GM12878 (cell line): ENCODE measurements around the gene ANXA11. TPM values are rescaled to one million over a fixed set of nuclear protein-coding genes. Genes with fewer than 3 reads are reported as not detected.

Source experiments
- ATAC-seq: fragments of 200-7000 bp; cut with Tn5 transposase; 3 replicates; pipeline ENCODE4 v1.9.1; 2020; ENCODE audit warnings: mild to moderate bottlenecking, moderate library complexity
- BruUV-seq: library from RNA; stranded (reverse); fragments of 400-500 nt; replicated peaks from 2 replicates; lab custom pipeline; 2021; lab: Mats Ljungman, UMichigan
- CTCF ChIA-PET: fragments of 300-600 bp; sonication (Branson Sonifier 250); formaldehyde crosslinking; extraction: SDS; loops from one replicate; lab custom pipeline; 2021; ENCODE audit warnings: inconsistent platforms; lab: Yijun Ruan, JAX
- POLR2A ChIA-PET: fragments of 350-600 bp; formaldehyde crosslinking; extraction: SDS; loops from one replicate; lab custom pipeline; 2021; ENCODE audit warnings: inconsistent platforms; lab: Charles Lee
- RAD21 ChIA-PET: fragments of 300-600 bp; sonication (Branson Sonifier 250); formaldehyde crosslinking; loops from one replicate; lab custom pipeline; 2023; ENCODE audit warnings: antibody characterized with exemption; ENCODE audit not compliant: unreplicated experiment; lab: Charles Lee
- SMC1A ChIA-PET: fragments of 300-600 bp; sonication (Branson Sonifier 250); formaldehyde crosslinking; loops from one replicate; lab custom pipeline; 2023; ENCODE audit not compliant: unreplicated experiment, uncharacterized antibody; lab: Charles Lee
- DNase-seq: peaks from one replicate; pipeline ENCODE4 v3.0.0-alpha.2; 2011; ENCODE audit warnings: low read depth, low spot score
- FAIRE-seq: peaks from 3 replicates; lab custom pipeline; 2011; peaks lifted over from hg19 to GRCh38; lab: Jason Lieb, UNC
- H2AFZ ChIP-seq: 2 replicates; pipeline ENCODE4 v1.6.0; 2011; ENCODE audit warnings: low read depth, low read length, control low read depth; ENCODE audit not compliant: control insufficient read depth
- H3K27ac ChIP-seq: 2 replicates; pipeline ENCODE4 v1.5.1; 2011; ENCODE audit warnings: control low read depth; ENCODE audit not compliant: control insufficient read depth, insufficient read depth
- H3K27me3 ChIP-seq, 2 experiments: replicated peaks in 1 of 2; 2 replicates each; pipeline versions ENCODE4 v1.6.0 to v1.6.1; 2011; ENCODE audit warnings: low read length in 1 of 2; ENCODE audit not compliant: control insufficient read depth in 2 of 2, insufficient read depth in 2 of 2
- H3K36me3 ChIP-seq, 2 experiments: 2 replicates each; pipeline ENCODE4 v1.5.1; 2011; ENCODE audit warnings: low read length in 1 of 2; ENCODE audit not compliant: control insufficient read depth in 2 of 2, insufficient read depth in 2 of 2
- H3K4me1 ChIP-seq: 2 replicates; pipeline ENCODE4 v1.6.1; 2011; ENCODE audit warnings: mild to moderate bottlenecking, low read length, moderate library complexity, mixed read lengths; ENCODE audit not compliant: control insufficient read depth, insufficient read depth
- H3K4me2 ChIP-seq: 2 replicates; pipeline ENCODE4 v1.6.0; 2011; ENCODE audit warnings: control low read depth; ENCODE audit not compliant: control insufficient read depth, insufficient read depth
- H3K4me3 ChIP-seq: fragments of 200-600 bp; sonication (generic); 2 replicates; pipeline ENCODE4 v1.5.1; 2016
- H3K79me2 ChIP-seq: 2 replicates; pipeline ENCODE4 v1.6.0; 2011; ENCODE audit warnings: low read length; ENCODE audit not compliant: control insufficient read depth, insufficient read depth
- H3K9ac ChIP-seq: 2 replicates; pipeline ENCODE4 v1.8.0; 2011; ENCODE audit warnings: low read length, control low read depth, mixed read lengths; ENCODE audit not compliant: control insufficient read depth, insufficient read depth
- H3K9me3 ChIP-seq: replicated peaks from 3 replicates; pipeline ENCODE4 v1.5.1; 2011; ENCODE audit warnings: mild to moderate bottlenecking, low read length; ENCODE audit not compliant: control insufficient read depth, insufficient read depth
- H4K20me1 ChIP-seq: 2 replicates; pipeline ENCODE4 v1.6.0; 2011; ENCODE audit not compliant: control insufficient read depth, insufficient read depth
- BHLHE40 ChIP-seq, 2 experiments: fragments of 450-650 bp in 1 of 2; IDR thresholded peaks; 2 replicates each; pipeline ENCODE4 v1.6.1; 2011 to 2017; ENCODE audit warnings: low read depth in 2 of 2, borderline replicate concordance in 1 of 2, improper control_type of control experiment in 1 of 2, low read length in 1 of 2, mild to moderate bottlenecking in 1 of 2
- CTCF ChIP-seq, 3 experiments: IDR thresholded peaks in 2 of 3; conservative IDR thresholded peaks in 1 of 3; 2 replicates each; pipeline ENCODE4 v1.5.1; 2011; ENCODE audit warnings: low read depth in 3 of 3, low read length in 3 of 3, mild to moderate bottlenecking in 3 of 3, control low read depth in 2 of 3, moderate library complexity in 2 of 3, inconsistent platforms in 1 of 3, mixed read lengths in 1 of 3; ENCODE audit not compliant: control insufficient read depth in 2 of 3, insufficient read depth in 1 of 3; ENCODE audit errors: extremely low read depth in 1 of 3
- POLR2A ChIP-seq: IDR thresholded peaks from 2 replicates; pipeline ENCODE4 v1.6.1; 2011; ENCODE audit warnings: low read depth, mild to moderate bottlenecking, low read length
- POU2F2 ChIP-seq: IDR thresholded peaks from 3 replicates; pipeline ENCODE4 v1.6.1; 2011; ENCODE audit warnings: low read depth, mild to moderate bottlenecking, low read length, borderline replicate concordance
- STAT3 ChIP-seq: IDR thresholded peaks from 2 replicates; pipeline ENCODE4 v1.6.1; 2011; ENCODE audit warnings: low read depth, low read length, improper control_type of control experiment
- ZNF24 ChIP-seq: fragments of 450-650 bp; IDR thresholded peaks from 2 replicates; pipeline ENCODE4 v1.6.1; 2017; ENCODE audit warnings: antibody characterized with exemption, mild to moderate bottlenecking
- WGBS: methylation state at CpG from one replicate; pipeline ENCODE4 v1.1.6; 2016; ENCODE audit warnings: low lambda C conversion rate; ENCODE audit not compliant: insufficient replicate concordance, insufficient coverage; ENCODE audit errors: missing lambda C conversion rate; 5-methylcytosine and 5-hydroxymethylcytosine counted together
- in situ Hi-C: fragments of 300-500 bp; cut with MboI; formaldehyde crosslinking; loops from 9 replicates; pipeline ENCODE4 v1.14.3; 2018; ENCODE audit warnings: mixed read lengths
- intact Hi-C: fragments of 100-400 bp; cut with micrococcal nuclease; formaldehyde crosslinking; loops from one replicate; pipeline ENCODE4 v1.14.2; 2022; ENCODE audit not compliant: unreplicated experiment
- polyA plus RNA-seq, 11 experiments: library from polyadenylated mRNA; depleted of rRNA in 4 of 11; unstranded in 6 of 11; stranded (reverse) in 5 of 11; fragments of >200 nt; fragmentation: Nextera tagmentation in 4 of 11; fragmentation: Illumina TruSeq in 1 of 11; extraction: Ambion mirVana in 4 of 11; extraction: Trizol in 1 of 11; gene quantifications; 1 replicate in 1 of 11; 2 replicates in 10 of 11; pipeline versions ENCODE4 v1.2.1 to v1.2.3, GENCODE V29; 2011 to 2016; ENCODE audit warnings: inconsistent platforms in 2 of 11, missing spikeins in 2 of 11, low read depth in 1 of 11
- total RNA-seq, 4 experiments: library from RNA; depleted of rRNA in 3 of 4; stranded (reverse); fragments of >200 nt in 3 of 4; fragmentation: Illumina TruSeq in 1 of 4; extraction: Trizol in 1 of 4; gene quantifications; 2 replicates each; pipeline versions ENCODE4 v1.2.1 to v1.2.3, GENCODE V29; 2013 to 2021

ANXA11 gene
- total and polyA plus RNA-seq, 10 of the 15 experiments (the other 5 are each of a cell fraction or from before 2014, with no cell fraction given), result 25.0 to 129 (median 72.2) TPM

- intact Hi-C loops, result no loop called here
- no TSS peak for BruUV-seq
Observed at GRCh38 chr10:80152820-80153219, 52.5 kb downstream of the ANXA11 start.

More at GRCh38 chr10:80152820-80153219, 52.5 kb downstream of the ANXA11 start:
- FAIRE-seq (no peak), DNase-seq (no peak), ATAC-seq (no peak)
- Histone ChIP-seq H3K27me3 (no peaks in the 10 kb centered on the region), H2AFZ (no peak overlapping the region), H3K27ac (no peak overlapping the region), H3K9me3 (no peaks in the 10 kb centered on the region), H3K9ac (no peak overlapping the region), H3K4me2 (no peak overlapping the region), H3K4me1 (no peaks in the 10 kb centered on the region), H3K79me2 (no peaks in the 10 kb centered on the region), H3K4me3 (no peak overlapping the region), H4K20me1 (no peaks in the 10 kb centered on the region), H3K36me3 (peaks cover 7 to 10% of the 10 kb centered on the region in 2 experiments)
- in situ Hi-C loops, result no loop called here
- ChIA-PET SMC1A (interaction anchor here (2.4 kb wide), 1 partner anchor 9 kb away, joined by 9 read pairs; no protein-coding TSS in a partner anchor), POLR2A (no interaction called here), RAD21 (no interaction called here), CTCF (interaction anchor here (2.1 kb wide), 1 partner anchor 9 kb away, joined by 12 read pairs; no protein-coding TSS in a partner anchor)
- 98% methylated on average over 6 of the region's 6 CpGs for WGBS
- TF ChIP-seq CTCF (IDR thresholded peaks at IDR 0.05 in 2 of 3, conservative IDR thresholded peaks at IDR 0.05 in 1 of 3; ENCODE audit: control insufficient read depth in 2 of 3, extremely low read depth in 1 of 3, insufficient read depth in 1 of 3, low read depth in 3 of 3, low read length in 3 of 3) (no peak), POU2F2 (no peak), ZNF24 (no peak), STAT3 (no peak), POLR2A (no peak), BHLHE40 (IDR thresholded peaks at IDR 0.05; ENCODE audit: borderline replicate concordance in 1 of 2, low read depth in 2 of 2, low read length in 1 of 2) (no peak)
